ENCODE results near the gene TLE7.
A peak's percentile ranks its signal among the peaks of the same experiment; 100 is the strongest.

The TLE7 gene

DNA sequence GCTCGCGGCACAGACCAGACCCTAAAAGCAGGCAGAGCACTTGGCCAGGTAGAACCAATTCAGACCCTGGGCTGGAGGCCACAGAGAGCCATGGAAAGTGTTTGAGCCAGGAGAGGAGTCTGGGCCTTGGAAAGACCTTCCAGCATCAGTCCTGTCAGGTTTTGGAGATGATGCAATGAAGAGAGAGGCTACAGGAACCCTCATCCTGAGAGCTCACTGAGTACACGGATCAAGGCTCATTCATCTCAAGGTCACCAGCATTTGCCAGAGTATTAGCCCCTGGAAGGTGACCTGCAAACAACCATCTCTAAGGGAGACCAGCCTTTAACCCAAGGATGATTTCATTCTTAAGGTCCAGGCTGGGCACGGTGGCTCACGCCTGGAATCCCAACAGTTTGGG, 27.8 kb downstream of the TLE7 start:
- no peaks in the 10 kb centered on the region for H3K9me3 Mint-ChIP-seq
- no peak overlapping the region for H3K4me3 Mint-ChIP-seq
- DNase-seq (ENCODE audit: low spot score), result no peak
- H3K27me3 Mint-ChIP-seq (ENCODE audit: low read depth), result peaks cover 34% of the 10 kb centered on the region
- H3K27ac Mint-ChIP-seq, result no peak overlapping the region
- peaks cover 3% of the 10 kb centered on the region for H3K4me1 Mint-ChIP-seq (ENCODE audit: low read depth)
- H3K36me3 Mint-ChIP-seq (ENCODE audit: low read depth), result no peaks in the 10 kb centered on the region

DNA sequence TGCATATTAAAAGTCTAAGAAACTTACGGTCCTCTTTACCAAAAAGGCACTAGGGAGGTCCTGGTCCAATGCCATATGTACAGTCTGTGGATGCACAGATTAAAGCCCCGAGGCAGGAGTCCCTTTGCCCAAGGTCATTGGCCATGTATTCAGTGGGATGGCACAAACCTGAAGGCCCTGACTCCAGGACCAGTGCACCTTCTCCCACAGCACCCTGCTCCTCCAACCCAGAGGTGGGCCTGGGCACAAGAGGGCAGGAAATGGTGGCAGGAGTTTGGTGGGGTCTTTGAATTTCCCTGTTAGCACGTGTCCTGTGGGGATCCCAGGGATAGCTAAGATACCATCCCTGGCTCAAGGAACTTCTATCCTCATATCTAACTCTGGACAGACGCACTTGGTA, 28.5 kb downstream of the TLE7 start:
- no peaks in the 10 kb centered on the region for H3K9me3 Mint-ChIP-seq
- DNase-seq (ENCODE audit: low spot score), result no peak
- no peak overlapping the region for H3K27ac Mint-ChIP-seq
- H3K4me1 Mint-ChIP-seq (ENCODE audit: low read depth), result peaks cover 5% of the 10 kb centered on the region
- H3K27me3 Mint-ChIP-seq (ENCODE audit: low read depth), result peaks cover 37% of the 10 kb centered on the region
- no peaks in the 10 kb centered on the region for H3K36me3 Mint-ChIP-seq (ENCODE audit: low read depth)
- H3K4me3 Mint-ChIP-seq, result no peak overlapping the region

DNA sequence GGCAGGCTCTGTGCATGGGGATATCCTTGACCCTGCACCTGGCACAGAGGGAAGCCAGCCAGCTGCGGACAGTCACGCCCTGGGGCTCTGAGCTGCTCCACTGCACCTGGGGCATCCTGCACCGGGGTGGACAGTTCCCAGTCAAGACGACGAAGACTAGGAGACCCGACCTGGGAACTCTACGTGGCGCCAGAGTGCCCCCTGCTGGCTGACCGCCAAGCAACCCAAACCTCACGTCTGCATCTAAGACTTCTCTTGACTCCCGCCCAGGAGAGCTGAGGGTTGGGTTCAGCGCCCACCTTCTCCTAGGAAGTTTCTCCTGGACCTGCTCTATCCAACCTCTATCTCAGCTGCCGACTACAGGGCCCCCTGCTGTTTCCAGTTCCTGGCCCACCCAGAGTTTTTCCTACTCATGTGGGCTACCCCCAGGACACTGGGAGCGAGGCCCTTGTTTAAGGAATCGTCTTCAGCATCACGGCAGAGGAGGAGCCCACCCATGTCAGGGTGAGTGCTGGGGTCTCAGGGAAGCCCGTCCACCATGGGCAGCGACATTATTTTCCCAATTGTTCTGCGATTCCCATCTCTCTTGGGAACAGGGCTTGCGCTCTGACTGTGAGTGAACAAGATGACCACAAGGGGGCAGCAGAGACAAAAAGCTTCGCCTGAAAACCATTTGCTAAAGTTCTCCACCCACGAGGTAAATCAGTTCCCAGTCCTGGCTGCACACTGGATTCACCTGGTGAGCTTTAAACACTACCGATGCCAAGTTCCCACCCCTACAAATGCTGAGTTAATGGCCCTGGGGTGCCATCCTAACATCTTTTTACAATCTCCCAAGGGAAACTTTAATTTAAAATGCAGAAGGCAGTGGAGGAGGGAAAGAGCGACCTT, 29.3 kb downstream of the TLE7 start:
- no peak overlapping the region for H3K4me3 Mint-ChIP-seq
- no peaks in the 10 kb centered on the region for H3K36me3 Mint-ChIP-seq (ENCODE audit: low read depth)
- no peak overlapping the region for H3K27ac Mint-ChIP-seq
- H3K4me1 Mint-ChIP-seq (ENCODE audit: low read depth), result peaks cover 12% of the 10 kb centered on the region
- peak; percentile 40 for DNase-seq (ENCODE audit: low spot score)
- H3K9me3 Mint-ChIP-seq, result no peaks in the 10 kb centered on the region
- H3K27me3 Mint-ChIP-seq (ENCODE audit: low read depth), result peaks cover 41% of the 10 kb centered on the region

DNA sequence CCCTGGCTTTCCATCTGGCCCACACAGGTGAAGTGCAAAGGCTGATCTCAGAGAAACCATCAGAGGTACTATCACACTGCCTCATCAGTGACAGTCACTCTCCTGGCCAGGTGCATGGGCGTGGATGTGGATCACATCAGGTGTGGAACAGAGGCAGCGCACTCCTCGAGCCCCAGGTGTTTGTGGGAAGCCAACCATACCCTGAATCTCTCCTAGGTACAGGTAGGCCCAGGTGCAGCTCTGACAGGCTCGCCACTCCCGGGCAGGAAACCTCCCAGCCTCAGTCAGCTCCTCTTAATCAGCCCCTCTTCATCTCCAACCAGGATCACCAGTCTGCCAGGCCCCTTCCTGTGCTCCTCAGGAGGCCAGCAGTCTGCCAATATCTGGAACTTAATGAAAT, 31.7 kb downstream of the TLE7 start:
- H3K27me3 Mint-ChIP-seq (ENCODE audit: low read depth), result peaks cover 36% of the 10 kb centered on the region
- no peak overlapping the region for H3K4me3 Mint-ChIP-seq
- no peaks in the 10 kb centered on the region for H3K36me3 Mint-ChIP-seq (ENCODE audit: low read depth)
- peaks cover 27% of the 10 kb centered on the region for H3K4me1 Mint-ChIP-seq (ENCODE audit: low read depth)
- H3K27ac Mint-ChIP-seq, result no peak overlapping the region
- H3K9me3 Mint-ChIP-seq, result no peaks in the 10 kb centered on the region
- no peak for DNase-seq (ENCODE audit: low spot score)

DNA sequence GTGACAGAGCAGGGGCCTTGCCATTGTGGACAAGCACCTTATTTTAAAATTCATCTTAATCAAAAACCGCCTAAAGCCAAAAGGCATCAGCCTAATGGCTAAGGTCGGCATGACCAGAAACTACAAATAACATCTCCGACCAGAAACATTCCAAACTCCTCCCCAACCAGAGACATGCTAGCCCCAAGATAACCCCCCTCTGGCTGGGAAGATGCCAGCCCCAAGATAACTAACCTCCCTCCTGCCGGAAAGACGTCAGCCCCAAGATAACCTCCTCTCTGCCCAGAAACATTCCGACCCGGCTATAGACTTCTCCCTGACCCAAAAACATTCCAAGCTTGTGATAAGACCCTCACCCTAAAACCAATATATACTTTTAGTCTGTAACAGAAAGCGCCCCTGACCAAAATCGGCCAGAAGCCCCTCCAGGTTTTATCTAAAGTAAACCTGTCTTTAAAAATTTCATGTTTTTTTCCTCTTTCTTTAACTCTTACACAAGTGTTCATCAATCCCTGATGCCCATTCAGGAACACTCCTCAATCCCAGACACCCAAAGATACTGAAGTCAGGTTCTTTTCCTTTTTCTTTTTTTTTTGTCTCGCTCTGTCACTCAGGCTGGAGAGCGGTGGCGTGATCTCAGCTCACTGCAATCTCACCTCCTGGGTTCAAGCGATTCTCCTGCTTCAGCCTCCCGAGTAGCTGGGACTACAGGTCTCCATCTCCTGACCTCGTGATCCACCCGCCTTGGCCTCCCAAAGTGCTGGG, 32.7 kb downstream of the TLE7 start:
- Mint-ChIP-seq H3K36me3 (ENCODE audit: low read depth) (no peaks in the 10 kb centered on the region), H3K27ac (no peak overlapping the region), H3K27me3 (ENCODE audit: low read depth) (peaks cover 36% of the 10 kb centered on the region), H3K9me3 (peaks cover 3% of the 10 kb centered on the region), H3K4me1 (ENCODE audit: low read depth) (peaks cover 27% of the 10 kb centered on the region), H3K4me3 (no peak overlapping the region)
- no peak for DNase-seq (ENCODE audit: low spot score)

DNA sequence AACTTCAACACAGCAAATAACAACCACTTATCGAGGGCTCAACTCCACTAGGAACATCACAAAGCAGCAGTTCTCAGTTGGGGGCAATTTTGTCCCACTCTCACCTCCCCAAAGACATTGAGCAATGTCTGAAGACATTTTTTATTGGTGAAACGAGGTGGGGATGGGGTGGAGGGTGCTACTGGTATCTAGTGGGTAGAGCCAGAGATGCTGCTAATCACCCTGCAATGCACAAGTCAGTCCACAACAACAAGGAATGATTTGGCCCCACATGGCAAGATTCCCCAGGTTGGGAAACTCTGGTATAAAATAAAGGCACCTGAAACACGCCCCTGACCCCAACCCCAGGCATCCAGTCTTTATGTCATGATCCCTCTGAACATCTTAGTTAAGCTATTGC, 33.3 kb downstream of the TLE7 start:
- Mint-ChIP-seq H3K4me3 (no peak overlapping the region), H3K27me3 (ENCODE audit: low read depth) (peaks cover 36% of the 10 kb centered on the region), H3K4me1 (ENCODE audit: low read depth) (peaks cover 27% of the 10 kb centered on the region), H3K9me3 (peaks cover 3% of the 10 kb centered on the region), H3K27ac (no peak overlapping the region), H3K36me3 (ENCODE audit: low read depth) (no peaks in the 10 kb centered on the region)
- DNase-seq (ENCODE audit: low spot score), result no peak

DNA sequence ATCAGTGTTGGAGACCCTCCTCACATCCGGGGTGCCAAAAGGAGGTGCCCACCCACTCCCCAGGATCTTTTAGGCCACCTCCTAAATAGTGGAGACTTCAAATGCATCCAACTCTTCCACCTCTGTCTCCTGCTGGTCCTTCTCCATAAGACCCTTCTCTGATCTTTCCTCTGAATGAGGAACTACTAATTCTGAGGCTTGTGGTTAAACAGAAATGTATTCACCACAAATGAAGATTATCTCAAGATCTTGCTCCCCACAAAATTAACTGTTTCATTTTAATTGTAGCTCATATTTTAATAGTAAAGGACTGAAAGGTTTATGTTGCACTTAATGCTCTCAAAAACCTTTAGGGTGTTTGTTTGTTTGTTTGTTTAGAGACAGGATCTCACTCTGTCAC, 34.1 kb downstream of the TLE7 start:
- DNase-seq (ENCODE audit: low spot score), result no peak
- Mint-ChIP-seq H3K9me3 (peaks cover 3% of the 10 kb centered on the region), H3K27ac (no peak overlapping the region), H3K27me3 (ENCODE audit: low read depth) (peaks cover 34% of the 10 kb centered on the region), H3K4me3 (peak overlapping the region; percentile 33), H3K4me1 (ENCODE audit: low read depth) (peaks cover 25% of the 10 kb centered on the region), H3K36me3 (ENCODE audit: low read depth) (no peaks in the 10 kb centered on the region)

DNA sequence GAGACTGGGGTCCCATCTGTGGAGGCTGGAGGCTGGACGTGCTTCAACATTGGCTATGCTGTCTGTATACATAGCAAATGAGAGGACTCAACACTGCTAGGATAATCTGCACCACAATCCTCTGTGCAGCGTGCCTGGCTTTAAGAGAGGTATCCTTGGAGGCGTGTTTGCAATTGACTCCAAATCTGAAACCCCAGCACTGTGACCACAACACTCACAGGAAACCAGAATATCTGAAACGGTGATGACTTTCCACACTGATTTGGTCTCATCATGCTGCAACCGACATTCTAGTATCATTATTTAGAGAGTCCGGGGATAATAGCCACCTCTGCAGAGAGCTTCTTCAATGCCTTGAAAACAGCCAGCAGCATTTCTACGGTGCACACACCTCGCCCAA, 35.1 kb downstream of the TLE7 start:
- H3K9me3 Mint-ChIP-seq, result peaks cover 3% of the 10 kb centered on the region
- H3K27ac Mint-ChIP-seq, result no peak overlapping the region
- H3K4me3 Mint-ChIP-seq, result no peak overlapping the region
- peaks cover 24% of the 10 kb centered on the region for H3K4me1 Mint-ChIP-seq (ENCODE audit: low read depth)
- H3K36me3 Mint-ChIP-seq (ENCODE audit: low read depth), result no peaks in the 10 kb centered on the region
- DNase-seq (ENCODE audit: low spot score), result no peak
- H3K27me3 Mint-ChIP-seq (ENCODE audit: low read depth), result peaks cover 33% of the 10 kb centered on the region

DNA sequence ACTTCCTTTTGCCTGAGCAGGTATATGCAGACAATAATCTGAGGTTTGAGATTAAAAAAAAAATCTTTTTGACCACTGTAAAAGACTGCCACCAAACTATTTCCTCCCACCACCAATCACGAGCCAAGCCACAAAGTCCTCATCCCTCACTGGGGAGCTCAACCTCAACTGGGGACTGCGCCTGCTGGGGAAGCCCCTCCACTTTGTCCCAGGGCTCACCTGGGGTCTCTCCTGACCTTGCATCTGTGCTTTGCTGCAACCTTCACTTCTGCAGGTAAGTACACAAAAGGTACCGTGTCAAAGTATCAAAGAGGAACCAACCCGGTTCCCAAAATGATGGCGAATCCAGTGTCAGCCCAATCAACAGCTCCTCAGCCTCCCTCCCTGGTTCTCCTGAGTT, 35.5 kb downstream of the TLE7 start:
- H3K36me3 Mint-ChIP-seq (ENCODE audit: low read depth), result no peaks in the 10 kb centered on the region
- DNase-seq (ENCODE audit: low spot score), result no peak
- H3K9me3 Mint-ChIP-seq, result peaks cover 3% of the 10 kb centered on the region
- no peak overlapping the region for H3K4me3 Mint-ChIP-seq
- peaks cover 24% of the 10 kb centered on the region for H3K4me1 Mint-ChIP-seq (ENCODE audit: low read depth)
- H3K27me3 Mint-ChIP-seq (ENCODE audit: low read depth), result peaks cover 32% of the 10 kb centered on the region
- H3K27ac Mint-ChIP-seq, result no peak overlapping the region

DNA sequence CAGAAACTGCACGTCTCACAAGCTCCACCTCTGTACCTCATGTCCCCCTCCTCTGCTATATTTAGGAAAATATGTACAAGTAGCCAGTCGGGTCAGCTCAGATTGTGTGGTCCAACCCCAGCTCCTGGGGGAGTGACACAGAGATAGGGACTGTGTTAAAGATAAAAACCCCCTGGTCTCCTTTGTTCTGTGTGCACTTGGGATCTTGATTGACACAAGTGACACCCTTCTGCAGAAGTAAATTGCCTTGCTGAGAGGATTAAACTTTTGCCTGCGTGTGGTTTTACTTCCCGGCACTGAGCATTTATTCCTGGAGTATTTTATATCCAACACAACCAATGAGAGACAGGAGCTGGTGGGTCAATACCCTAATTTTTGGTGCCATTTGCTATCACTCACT, 37.5 kb downstream of the TLE7 start:
- Mint-ChIP-seq H3K27ac (no peak overlapping the region), H3K27me3 (ENCODE audit: low read depth) (peaks cover 26% of the 10 kb centered on the region), H3K36me3 (ENCODE audit: low read depth) (no peaks in the 10 kb centered on the region), H3K9me3 (peaks cover 3% of the 10 kb centered on the region), H3K4me1 (ENCODE audit: low read depth) (peaks cover 24% of the 10 kb centered on the region), H3K4me3 (no peak overlapping the region)
- no peak for DNase-seq (ENCODE audit: low spot score)

DNA sequence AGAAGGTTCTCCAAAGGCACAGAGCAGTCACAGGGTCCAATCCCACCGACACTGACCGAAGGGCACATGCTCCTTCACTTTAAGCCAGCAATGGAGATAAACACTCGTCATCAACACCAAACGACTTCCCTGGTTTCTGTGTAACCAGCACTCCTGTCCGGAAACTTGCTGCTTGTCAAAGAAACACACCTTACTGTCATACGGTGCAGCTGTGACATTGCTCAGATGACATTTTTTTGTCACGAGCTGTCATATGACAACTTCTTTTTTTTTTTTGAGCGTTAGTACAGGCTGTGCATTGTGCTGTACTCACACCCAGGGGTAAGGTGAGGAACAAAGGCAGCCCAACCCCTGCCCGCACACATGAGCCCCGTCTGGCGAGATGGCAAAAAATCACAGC, 39.2 kb downstream of the TLE7 start:
- peaks cover 3% of the 10 kb centered on the region for H3K9me3 Mint-ChIP-seq
- no peak overlapping the region for H3K27ac Mint-ChIP-seq
- H3K4me1 Mint-ChIP-seq (ENCODE audit: low read depth), result peaks cover 16% of the 10 kb centered on the region
- peaks cover 14% of the 10 kb centered on the region for H3K27me3 Mint-ChIP-seq (ENCODE audit: low read depth)
- H3K36me3 Mint-ChIP-seq (ENCODE audit: low read depth), result no peaks in the 10 kb centered on the region
- no peak overlapping the region for H3K4me3 Mint-ChIP-seq
- no peak for DNase-seq (ENCODE audit: low spot score)

DNA sequence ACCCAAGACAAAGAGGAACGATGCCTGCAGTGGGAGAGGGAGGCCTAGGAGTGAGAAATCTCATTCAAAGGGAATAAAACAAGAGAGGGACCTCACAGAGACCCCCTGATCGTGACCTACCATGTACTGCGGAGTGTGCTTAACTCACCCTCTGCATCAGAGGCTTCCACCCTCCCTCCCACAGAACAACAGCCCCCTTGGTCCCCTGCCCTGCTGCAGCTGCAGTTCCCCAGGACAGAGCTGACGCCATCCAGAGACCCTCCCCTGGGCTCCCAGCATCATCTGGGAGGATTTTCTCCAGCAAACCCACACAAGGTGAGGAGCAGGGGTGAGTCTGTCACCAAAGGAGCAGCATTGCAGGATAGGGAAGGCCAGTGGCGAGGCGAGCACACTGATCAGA, 39.8 kb downstream of the TLE7 start:
- H3K27ac Mint-ChIP-seq, result no peak overlapping the region
- no peaks in the 10 kb centered on the region for H3K36me3 Mint-ChIP-seq (ENCODE audit: low read depth)
- DNase-seq (ENCODE audit: low spot score), result no peak
- no peak overlapping the region for H3K4me3 Mint-ChIP-seq
- H3K4me1 Mint-ChIP-seq (ENCODE audit: low read depth), result peaks cover 10% of the 10 kb centered on the region
- peaks cover 3% of the 10 kb centered on the region for H3K9me3 Mint-ChIP-seq
- peaks cover 13% of the 10 kb centered on the region for H3K27me3 Mint-ChIP-seq (ENCODE audit: low read depth)

DNA sequence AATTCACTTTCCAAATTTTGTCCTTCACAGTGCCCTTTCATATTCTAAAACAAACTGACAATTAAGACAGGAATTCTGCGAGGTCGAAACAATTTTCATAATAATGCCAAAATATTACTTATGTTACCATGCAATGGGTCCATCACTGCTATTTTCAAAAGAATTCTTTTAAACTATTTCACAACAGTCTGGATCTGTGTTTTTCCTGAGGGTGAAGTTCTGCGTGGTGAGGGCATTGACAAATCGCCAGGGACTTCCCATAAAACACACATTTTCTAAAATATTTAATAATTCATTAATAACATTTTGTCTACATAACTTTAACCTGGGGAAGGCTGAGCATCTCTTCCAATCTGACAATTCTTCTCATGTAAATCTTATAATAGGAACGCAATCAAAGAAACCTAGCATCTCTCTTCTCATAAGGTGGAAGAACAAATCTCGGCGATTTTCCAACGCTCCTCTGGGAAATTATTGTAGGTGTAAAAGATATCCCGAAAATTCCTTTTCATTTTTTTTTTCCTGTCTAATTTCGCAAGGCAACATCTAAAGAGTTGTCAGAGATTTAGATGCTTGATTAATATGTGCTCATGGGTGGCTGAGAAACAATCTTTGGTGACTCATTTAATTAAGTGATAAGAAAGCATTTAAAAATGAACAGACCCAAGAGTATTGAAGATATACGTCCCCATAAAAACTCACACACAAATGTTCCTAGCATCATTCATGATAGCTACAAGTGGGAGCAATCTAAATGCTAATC, 41.9 kb downstream of the TLE7 start:
- Mint-ChIP-seq H3K36me3 (ENCODE audit: low read depth) (no peaks in the 10 kb centered on the region), H3K9me3 (peaks cover 3% of the 10 kb centered on the region), H3K4me3 (no peak overlapping the region), H3K27ac (no peak overlapping the region), H3K27me3 (ENCODE audit: low read depth) (peaks cover 12% of the 10 kb centered on the region), H3K4me1 (ENCODE audit: low read depth) (no peaks in the 10 kb centered on the region)
- no peak for DNase-seq (ENCODE audit: low spot score)

DNA sequence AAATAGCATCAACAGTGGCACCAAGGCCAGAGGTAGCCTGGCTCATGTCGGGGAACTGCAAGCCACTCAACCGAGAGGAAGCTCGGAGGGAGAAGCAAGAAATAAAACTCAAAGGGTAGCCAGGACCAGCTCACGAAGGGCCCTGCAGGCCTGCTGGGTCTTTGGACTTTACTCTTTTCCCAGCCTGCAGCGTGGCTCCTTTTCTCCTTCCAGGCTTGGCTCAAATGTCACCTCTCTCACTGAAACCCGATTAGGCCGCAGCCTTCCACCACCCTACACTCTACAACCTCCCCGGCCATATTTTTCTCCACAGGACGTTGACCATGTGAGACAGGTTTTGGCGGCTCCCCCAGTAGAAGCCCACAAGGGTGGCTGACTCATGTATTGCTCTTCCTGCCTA, 45.3 kb downstream of the TLE7 start:
- no peaks in the 10 kb centered on the region for H3K9me3 Mint-ChIP-seq

More for the DNA sequence above, 45.3 kb downstream of the TLE7 start:
- no peaks in the 10 kb centered on the region for H3K4me1 Mint-ChIP-seq (ENCODE audit: low read depth)
- H3K27me3 Mint-ChIP-seq (ENCODE audit: low read depth), result peaks cover 12% of the 10 kb centered on the region
- DNase-seq (ENCODE audit: low spot score), result no peak
- H3K36me3 Mint-ChIP-seq (ENCODE audit: low read depth), result no peaks in the 10 kb centered on the region
- no peak overlapping the region for H3K4me3 Mint-ChIP-seq
- no peak overlapping the region for H3K27ac Mint-ChIP-seq

All from T-helper 2 cell treated with Interferon-gamma antibody and Interleukin-4, amounts not matched to agents 5 μg/mL and 100 μg/mL, for 36 hours (primary cell).